HL-60 (cell line): ENCODE measurements around the gene CISD1.

Experiments used
- DNase-seq, 2 experiments: peaks; one replicate each; pipeline ENCODE4 v3.0.0-alpha.2; 2010 to 2020; ENCODE audit warnings: low read depth in 1 of 2, low spot score in 1 of 2
- H3K27ac ChIP-seq: fragments of 250-450 bp; sonication (Bioruptor Pico); replicated peaks from 2 replicates; pipeline ENCODE4 v1.5.1; 2020; ENCODE audit warnings: mild to moderate bottlenecking, moderate library complexity
- H3K27me3 ChIP-seq: fragments of 250-450 bp; sonication (Bioruptor Pico); 2 replicates; pipeline ENCODE4 v1.5.1; 2021; ENCODE audit warnings: mild to moderate bottlenecking, moderate library complexity; ENCODE audit not compliant: insufficient read depth, poor library complexity, severe bottlenecking
- H3K4me3 ChIP-seq: replicated peaks from 2 replicates; pipeline ENCODE4 v1.5.1; 2011; ENCODE audit warnings: mild to moderate bottlenecking, control low read depth, low read length; ENCODE audit not compliant: insufficient read depth
- GABPA ChIP-seq: IDR thresholded peaks from 2 replicates; pipeline ENCODE4 v1.6.1; 2012; ENCODE audit warnings: low read depth
- POLR2AphosphoS5 ChIP-seq: IDR thresholded peaks from 2 replicates; pipeline ENCODE4 v1.6.1; 2012; ENCODE audit warnings: low read depth
- SPI1 ChIP-seq: IDR thresholded peaks from 2 replicates; pipeline ENCODE4 v1.6.1; 2012; ENCODE audit warnings: low read depth, mild to moderate bottlenecking, borderline replicate concordance
- TF ChIP-seq, protein P1 (sequence below): IDR thresholded peaks from one replicate; pipeline ENCODE4 v1.5.1; 2011; ENCODE audit warnings: low read length, control low read depth, inconsistent platforms; ENCODE audit not compliant: insufficient read depth
- TF ChIP-seq, protein P2 (sequence below): IDR thresholded peaks from 2 replicates; pipeline ENCODE4 v1.6.1; 2012; ENCODE audit warnings: low read depth; ENCODE audit not compliant: insufficient replicate concordance

Gene CISD1

DNA sequence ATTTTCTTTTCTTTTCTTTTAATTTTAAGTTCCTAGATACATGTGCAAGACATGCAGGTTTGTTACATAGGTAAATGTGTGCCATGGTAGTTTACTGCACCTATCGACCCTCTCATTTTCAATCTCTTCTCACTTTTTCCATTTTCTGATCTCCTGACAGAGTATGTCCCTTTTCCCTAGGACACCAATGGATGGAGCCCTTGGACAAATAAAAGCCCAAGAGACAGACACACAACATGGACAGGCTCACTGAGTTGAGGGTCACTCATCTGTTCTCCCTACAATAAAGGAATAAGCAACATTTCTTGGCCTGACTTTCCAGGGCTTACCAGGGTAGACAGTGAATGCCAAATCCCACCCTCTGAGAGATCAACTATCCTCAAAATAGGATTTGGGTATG is 50.6 kb downstream of the CISD1 start:
- Histone ChIP-seq H3K27me3 (no peaks in the 10 kb centered on the region), H3K27ac (no peak overlapping the region), H3K4me3 (no peak overlapping the region)
- DNase-seq = no peak
- TF ChIP-seq SPI1 (no peak), POLR2AphosphoS5 (no peak), GABPA (no peak)
- TF ChIP-seq, protein P1, sequence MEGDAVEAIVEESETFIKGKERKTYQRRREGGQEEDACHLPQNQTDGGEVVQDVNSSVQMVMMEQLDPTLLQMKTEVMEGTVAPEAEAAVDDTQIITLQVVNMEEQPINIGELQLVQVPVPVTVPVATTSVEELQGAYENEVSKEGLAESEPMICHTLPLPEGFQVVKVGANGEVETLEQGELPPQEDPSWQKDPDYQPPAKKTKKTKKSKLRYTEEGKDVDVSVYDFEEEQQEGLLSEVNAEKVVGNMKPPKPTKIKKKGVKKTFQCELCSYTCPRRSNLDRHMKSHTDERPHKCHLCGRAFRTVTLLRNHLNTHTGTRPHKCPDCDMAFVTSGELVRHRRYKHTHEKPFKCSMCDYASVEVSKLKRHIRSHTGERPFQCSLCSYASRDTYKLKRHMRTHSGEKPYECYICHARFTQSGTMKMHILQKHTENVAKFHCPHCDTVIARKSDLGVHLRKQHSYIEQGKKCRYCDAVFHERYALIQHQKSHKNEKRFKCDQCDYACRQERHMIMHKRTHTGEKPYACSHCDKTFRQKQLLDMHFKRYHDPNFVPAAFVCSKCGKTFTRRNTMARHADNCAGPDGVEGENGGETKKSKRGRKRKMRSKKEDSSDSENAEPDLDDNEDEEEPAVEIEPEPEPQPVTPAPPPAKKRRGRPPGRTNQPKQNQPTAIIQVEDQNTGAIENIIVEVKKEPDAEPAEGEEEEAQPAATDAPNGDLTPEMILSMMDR = no peak
- TF ChIP-seq, protein P2, sequence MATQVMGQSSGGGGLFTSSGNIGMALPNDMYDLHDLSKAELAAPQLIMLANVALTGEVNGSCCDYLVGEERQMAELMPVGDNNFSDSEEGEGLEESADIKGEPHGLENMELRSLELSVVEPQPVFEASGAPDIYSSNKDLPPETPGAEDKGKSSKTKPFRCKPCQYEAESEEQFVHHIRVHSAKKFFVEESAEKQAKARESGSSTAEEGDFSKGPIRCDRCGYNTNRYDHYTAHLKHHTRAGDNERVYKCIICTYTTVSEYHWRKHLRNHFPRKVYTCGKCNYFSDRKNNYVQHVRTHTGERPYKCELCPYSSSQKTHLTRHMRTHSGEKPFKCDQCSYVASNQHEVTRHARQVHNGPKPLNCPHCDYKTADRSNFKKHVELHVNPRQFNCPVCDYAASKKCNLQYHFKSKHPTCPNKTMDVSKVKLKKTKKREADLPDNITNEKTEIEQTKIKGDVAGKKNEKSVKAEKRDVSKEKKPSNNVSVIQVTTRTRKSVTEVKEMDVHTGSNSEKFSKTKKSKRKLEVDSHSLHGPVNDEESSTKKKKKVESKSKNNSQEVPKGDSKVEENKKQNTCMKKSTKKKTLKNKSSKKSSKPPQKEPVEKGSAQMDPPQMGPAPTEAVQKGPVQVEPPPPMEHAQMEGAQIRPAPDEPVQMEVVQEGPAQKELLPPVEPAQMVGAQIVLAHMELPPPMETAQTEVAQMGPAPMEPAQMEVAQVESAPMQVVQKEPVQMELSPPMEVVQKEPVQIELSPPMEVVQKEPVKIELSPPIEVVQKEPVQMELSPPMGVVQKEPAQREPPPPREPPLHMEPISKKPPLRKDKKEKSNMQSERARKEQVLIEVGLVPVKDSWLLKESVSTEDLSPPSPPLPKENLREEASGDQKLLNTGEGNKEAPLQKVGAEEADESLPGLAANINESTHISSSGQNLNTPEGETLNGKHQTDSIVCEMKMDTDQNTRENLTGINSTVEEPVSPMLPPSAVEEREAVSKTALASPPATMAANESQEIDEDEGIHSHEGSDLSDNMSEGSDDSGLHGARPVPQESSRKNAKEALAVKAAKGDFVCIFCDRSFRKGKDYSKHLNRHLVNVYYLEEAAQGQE = no peak

DNA sequence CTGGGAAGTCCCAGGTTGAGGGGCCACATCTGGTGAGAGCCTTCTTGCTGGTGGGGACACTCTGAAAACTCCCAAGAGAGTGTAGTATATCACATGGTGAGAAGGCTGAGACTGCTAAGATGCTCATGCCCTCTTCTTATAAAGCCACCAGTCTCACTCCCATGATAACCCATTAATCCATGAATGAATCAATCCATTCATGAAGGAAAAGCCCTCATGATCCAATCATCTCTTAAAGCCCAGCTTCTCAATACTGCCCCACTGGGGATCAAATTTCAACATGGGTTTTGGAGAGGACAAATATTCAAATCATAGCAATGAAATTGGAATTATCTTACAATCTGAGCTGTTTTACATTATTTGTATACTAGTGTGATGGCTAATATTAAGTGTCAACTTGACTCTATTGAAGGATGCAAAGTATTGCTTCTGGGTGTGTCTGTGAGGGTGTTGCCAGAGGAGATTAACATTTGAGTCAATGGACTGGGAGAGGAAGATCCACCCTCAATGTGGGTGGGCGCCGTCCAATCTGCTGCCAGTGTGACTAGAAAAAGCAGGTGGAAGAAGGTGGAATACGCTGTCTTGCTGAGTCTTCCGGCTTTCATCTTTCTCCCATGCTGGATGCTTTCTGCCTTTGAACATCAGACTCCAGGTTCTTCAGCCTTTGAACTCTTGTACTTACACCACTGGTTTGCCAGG is 51.5 kb downstream of the CISD1 start:
- TF ChIP-seq SPI1 (no peak), GABPA (no peak)
- TF ChIP-seq, protein P2 = no peak
- TF ChIP-seq, protein P1 = no peak
- no peak for DNase-seq
- no peak overlapping the region for H3K4me3 ChIP-seq
- no peaks in the 10 kb centered on the region for H3K27me3 ChIP-seq
- H3K27ac ChIP-seq = no peak overlapping the region

DNA sequence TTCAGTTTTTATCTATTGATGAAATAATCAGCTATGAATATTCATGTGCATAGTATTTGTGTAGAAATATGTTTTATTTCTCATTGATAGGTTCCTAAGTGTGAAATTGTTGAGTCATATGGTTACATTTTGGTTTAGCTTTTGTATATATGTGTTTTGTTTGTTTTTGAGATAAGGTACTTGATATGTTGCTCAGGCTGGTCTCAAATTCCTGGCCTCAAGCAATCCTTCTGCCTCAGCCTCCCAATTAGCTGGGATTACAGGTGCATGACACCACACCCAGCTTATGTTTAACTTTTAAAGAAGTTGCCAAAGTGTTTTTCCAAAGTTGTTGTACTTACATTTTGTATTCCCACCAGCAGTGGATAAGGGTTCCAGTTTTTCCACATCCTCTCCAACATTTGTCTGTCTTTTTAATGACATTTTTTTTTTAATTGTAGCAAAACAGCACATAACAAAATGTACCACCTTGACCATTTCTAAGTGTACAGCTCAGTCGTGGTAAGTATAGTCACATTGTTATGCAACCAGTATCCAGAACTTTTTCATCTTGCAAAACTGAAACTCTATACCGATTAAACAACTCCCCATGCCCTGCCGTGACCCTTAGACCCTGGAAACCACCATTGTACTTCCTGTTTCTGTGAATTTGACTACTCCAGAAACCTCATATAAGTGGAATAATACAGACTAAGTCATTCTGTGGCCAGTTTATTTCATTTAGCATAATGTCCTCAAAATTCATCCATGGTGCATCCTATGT is 53.3 kb downstream of the CISD1 start:
- Histone ChIP-seq H3K27ac (0 out of 2 replicates have a peak overlapping the region, but pooled peaks have one; percentile 13), H3K4me3 (no peak overlapping the region), H3K27me3 (no peaks in the 10 kb centered on the region)
- peak; percentile 70 for TF ChIP-seq SPI1
- peak; percentile 48; the same call in 1 of the 2 replicates for TF ChIP-seq POLR2AphosphoS5
- no peak for TF ChIP-seq GABPA
- TF ChIP-seq, protein P1 = no peak
- peak; percentile 43 to 82 for DNase-seq
